Activated B cell treated with CpG ODN at 0.5 μM for 24 hours (primary cell): Measurements from ENCODE around the gene CACNA2D3. TPM values are rescaled to one million over a fixed set of nuclear protein-coding genes. Genes with fewer than 3 reads are reported as not detected.

ENCODE experiments used
- ATAC-seq: fragments of 200-7000 bp; cut with Tn5 transposase; one replicate; pipeline ENCODE4 v1.10.0; 2021; ENCODE audit warnings: low read depth, mild to moderate bottlenecking, moderate library complexity
- CTCF ChIA-PET: fragments of 350-600 bp; sonication (Branson Sonifier 250); formaldehyde crosslinking; loops from one replicate; lab custom pipeline; 2021; ENCODE audit warnings: antibody characterized with exemption; lab: Charles Lee
- POLR2A ChIA-PET: fragments of 350-600 bp; sonication (Branson Sonifier 250); formaldehyde crosslinking; loops from one replicate; lab custom pipeline; 2021; ENCODE audit warnings: antibody characterized with exemption; lab: Charles Lee
- DNase-seq: peaks from one replicate; pipeline ENCODE4 v3.0.0; 2022
- H3K27ac Mint-ChIP-seq: one replicate; pipeline ENCODE4 v1.8.0; 2020; ENCODE audit warnings: mixed read lengths
- H3K27me3 Mint-ChIP-seq: one replicate; pipeline ENCODE4 v1.8.0; 2021; ENCODE audit warnings: mixed read lengths
- H3K36me3 Mint-ChIP-seq: one replicate; pipeline ENCODE4 v1.8.0; 2021; ENCODE audit warnings: low read depth, mixed read lengths
- H3K4me1 Mint-ChIP-seq: one replicate; pipeline ENCODE4 v1.8.0; 2021; ENCODE audit warnings: mixed read lengths
- H3K4me3 Mint-ChIP-seq: one replicate; pipeline ENCODE4 v1.8.0; 2020; ENCODE audit warnings: mild to moderate bottlenecking, mixed read lengths
- H3K9me3 Mint-ChIP-seq: one replicate; pipeline ENCODE4 v1.8.0; 2020; ENCODE audit warnings: mixed read lengths
- intact Hi-C: fragments of 100-400 bp; cut with micrococcal nuclease; formaldehyde crosslinking; loops from one replicate; pipeline ENCODE4 v1.15.1; 2024
- total RNA-seq: library from RNA; stranded (reverse); gene quantifications from 2 replicates; pipeline ENCODE4 v1.2.3, GENCODE V29; 2022
- TF ChIP-seq, protein P1 (sequence below): fragments of 200-600 bp; IDR thresholded peaks from one replicate; pipeline ENCODE4 v1.8.0; 2022; ENCODE audit warnings: antibody characterized with exemption, mild to moderate bottlenecking

Gene CACNA2D3
- total RNA-seq, 1 donor from 2014 or later, result not detected

GRCh38 chr3:54681706-54682105 is 559.4 kb downstream of the CACNA2D3 start:
- Mint-ChIP-seq H3K27ac (no peak overlapping the region), H3K4me1 (no peaks in the 10 kb centered on the region), H3K4me3 (no peak overlapping the region), H3K27me3 (no peaks in the 10 kb centered on the region), H3K36me3 (no peaks in the 10 kb centered on the region), H3K9me3 (no peaks in the 10 kb centered on the region)
- no peak for DNase-seq
- TF ChIP-seq, protein P1, sequence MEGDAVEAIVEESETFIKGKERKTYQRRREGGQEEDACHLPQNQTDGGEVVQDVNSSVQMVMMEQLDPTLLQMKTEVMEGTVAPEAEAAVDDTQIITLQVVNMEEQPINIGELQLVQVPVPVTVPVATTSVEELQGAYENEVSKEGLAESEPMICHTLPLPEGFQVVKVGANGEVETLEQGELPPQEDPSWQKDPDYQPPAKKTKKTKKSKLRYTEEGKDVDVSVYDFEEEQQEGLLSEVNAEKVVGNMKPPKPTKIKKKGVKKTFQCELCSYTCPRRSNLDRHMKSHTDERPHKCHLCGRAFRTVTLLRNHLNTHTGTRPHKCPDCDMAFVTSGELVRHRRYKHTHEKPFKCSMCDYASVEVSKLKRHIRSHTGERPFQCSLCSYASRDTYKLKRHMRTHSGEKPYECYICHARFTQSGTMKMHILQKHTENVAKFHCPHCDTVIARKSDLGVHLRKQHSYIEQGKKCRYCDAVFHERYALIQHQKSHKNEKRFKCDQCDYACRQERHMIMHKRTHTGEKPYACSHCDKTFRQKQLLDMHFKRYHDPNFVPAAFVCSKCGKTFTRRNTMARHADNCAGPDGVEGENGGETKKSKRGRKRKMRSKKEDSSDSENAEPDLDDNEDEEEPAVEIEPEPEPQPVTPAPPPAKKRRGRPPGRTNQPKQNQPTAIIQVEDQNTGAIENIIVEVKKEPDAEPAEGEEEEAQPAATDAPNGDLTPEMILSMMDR, result no peak
- ATAC-seq, result no peak
- intact Hi-C loops, result no loop called here
- ChIA-PET CTCF (no interaction called here), POLR2A (no interaction called here)

DNA sequence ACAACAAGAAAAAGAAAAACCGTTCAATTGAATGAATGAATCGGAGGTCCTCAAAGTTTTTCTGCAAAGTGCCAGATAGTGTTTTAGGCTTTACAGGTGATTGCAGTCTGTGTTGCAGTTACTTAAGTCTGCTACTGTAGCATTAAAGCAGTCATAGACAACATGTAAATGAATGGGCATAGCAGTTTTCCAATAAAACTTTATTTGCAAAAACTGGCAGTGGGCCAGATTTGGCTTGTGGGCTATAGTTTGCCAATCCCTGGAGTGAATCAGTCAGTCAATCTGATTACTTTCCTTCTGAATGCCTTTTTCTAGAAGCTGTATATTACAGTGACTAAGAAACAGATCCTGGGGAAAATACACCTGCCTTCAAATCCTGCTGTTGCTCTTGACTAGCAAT is 562.9 kb downstream of the CACNA2D3 start:
- ChIA-PET CTCF (no interaction called here), POLR2A (no interaction called here)
- TF ChIP-seq, protein P1, result no peak
- Mint-ChIP-seq H3K36me3 (no peaks in the 10 kb centered on the region), H3K4me1 (no peaks in the 10 kb centered on the region), H3K9me3 (no peaks in the 10 kb centered on the region), H3K4me3 (no peak overlapping the region), H3K27me3 (no peaks in the 10 kb centered on the region), H3K27ac (no peak overlapping the region)
- DNase-seq (no peak), ATAC-seq (no peak)
- intact Hi-C loops, result no loop called here

DNA sequence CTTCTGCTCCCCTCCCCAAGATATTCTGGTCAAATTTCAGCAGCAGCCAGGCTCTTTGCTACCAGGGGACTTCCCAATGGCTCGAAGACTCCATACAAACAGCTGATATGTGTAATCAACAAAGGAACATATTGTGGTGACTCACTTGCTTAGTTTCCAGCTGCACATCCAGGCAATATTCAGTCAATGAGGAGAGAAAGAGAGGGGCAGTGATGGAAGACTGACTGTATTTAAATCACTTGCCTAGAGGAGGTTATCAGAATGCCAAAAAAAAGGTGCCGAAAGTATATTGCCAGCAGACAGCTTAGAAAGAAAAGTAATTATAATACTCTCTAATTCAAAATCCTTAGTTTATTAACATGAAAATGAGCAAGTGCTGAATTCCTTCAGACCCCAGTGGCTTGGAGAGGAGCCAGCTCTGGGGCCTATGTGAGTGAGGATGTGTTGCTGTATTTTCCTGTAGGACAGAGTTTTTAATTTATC is 569.0 kb downstream of the CACNA2D3 start:
- TF ChIP-seq, protein P1, result no peak
- DNase-seq (no peak), ATAC-seq (no peak)
- intact Hi-C loops, result no loop called here
- H3K4me3 Mint-ChIP-seq, result no peak overlapping the region
- H3K27me3 Mint-ChIP-seq, result no peaks in the 10 kb centered on the region
- H3K27ac Mint-ChIP-seq, result no peak overlapping the region
- H3K36me3 Mint-ChIP-seq, result no peaks in the 10 kb centered on the region
- no peaks in the 10 kb centered on the region for H3K9me3 Mint-ChIP-seq
- ChIA-PET POLR2A (no interaction called here), CTCF (no interaction called here)
- H3K4me1 Mint-ChIP-seq, result no peaks in the 10 kb centered on the region

DNA sequence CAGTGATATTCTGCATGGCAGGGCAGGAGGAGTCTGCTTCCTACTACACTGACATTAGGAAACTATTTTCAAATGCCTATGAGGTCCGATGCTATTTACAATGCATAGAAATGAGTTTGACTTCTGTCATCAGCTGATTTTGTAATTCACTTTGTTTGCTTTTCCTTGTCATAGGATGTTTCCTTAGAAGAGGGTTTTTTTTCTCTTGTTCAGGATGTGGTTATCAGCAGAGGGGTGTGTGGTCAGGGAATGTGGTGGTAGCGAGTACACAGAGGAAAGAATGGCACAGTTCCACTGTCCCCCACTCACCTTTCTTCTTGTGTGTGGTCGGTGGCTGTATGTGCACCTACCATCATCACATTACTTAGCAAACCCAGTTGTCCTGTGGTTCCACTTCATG is 574.0 kb downstream of the CACNA2D3 start:
- Mint-ChIP-seq H3K9me3 (no peaks in the 10 kb centered on the region), H3K27me3 (no peaks in the 10 kb centered on the region), H3K27ac (no peak overlapping the region), H3K36me3 (no peaks in the 10 kb centered on the region), H3K4me3 (no peak overlapping the region), H3K4me1 (no peaks in the 10 kb centered on the region)
- ChIA-PET CTCF (no interaction called here), POLR2A (no interaction called here)
- ATAC-seq (no peak), DNase-seq (no peak)
- intact Hi-C loops, result no loop called here
- TF ChIP-seq, protein P1, result no peak

GRCh38 chr3:54698054-54698453 is 575.7 kb downstream of the CACNA2D3 start:
- no peak for DNase-seq

More at GRCh38 chr3:54698054-54698453, 575.7 kb downstream of the CACNA2D3 start:
- POLR2A ChIA-PET, result no interaction called here
- intact Hi-C loops, result no loop called here
- TF ChIP-seq, protein P1, result no peak
- no peaks in the 10 kb centered on the region for H3K9me3 Mint-ChIP-seq
- no peak overlapping the region for H3K27ac Mint-ChIP-seq
- CTCF ChIA-PET, result no interaction called here
- no peaks in the 10 kb centered on the region for H3K27me3 Mint-ChIP-seq
- H3K4me3 Mint-ChIP-seq, result no peak overlapping the region
- H3K36me3 Mint-ChIP-seq, result no peaks in the 10 kb centered on the region
- no peaks in the 10 kb centered on the region for H3K4me1 Mint-ChIP-seq
- ATAC-seq, result no peak
